Fibroblast of lung (primary cell): ENCODE measurements around the gene TBC1D22B. TPM values are rescaled to one million over a fixed set of nuclear protein-coding genes. Genes with fewer than 3 reads are reported as not detected.

Experiments
- DNase-seq, 2 donors: peaks; one replicate each; pipeline versions ENCODE4 v3.0.0 to v3.0.0-alpha.2; 2010; ENCODE audit warnings: low read depth in 2 of 2
- H2AFZ ChIP-seq: 2 replicates; pipeline ENCODE4 v1.5.1; 2012; ENCODE audit warnings: low read length, control low read depth, inconsistent platforms
- H3K27ac ChIP-seq: 2 replicates; pipeline ENCODE4 v1.5.1; 2011; ENCODE audit warnings: low read length, control low read depth; ENCODE audit not compliant: insufficient read depth
- H3K27me3 ChIP-seq: 2 replicates; pipeline ENCODE4 v1.5.1; 2011; ENCODE audit warnings: mild to moderate bottlenecking, low read length; ENCODE audit not compliant: control insufficient read depth, insufficient read depth
- H3K36me3 ChIP-seq: 2 replicates; pipeline ENCODE4 v1.5.1; 2011; ENCODE audit warnings: low read length; ENCODE audit not compliant: control insufficient read depth, insufficient read depth
- H3K4me1 ChIP-seq: 2 replicates; pipeline ENCODE4 v1.5.1; 2011; ENCODE audit warnings: low read length; ENCODE audit not compliant: control insufficient read depth, insufficient read depth; ENCODE audit errors: extremely low read depth
- H3K4me2 ChIP-seq: 2 replicates; pipeline ENCODE4 v1.5.1; 2011; ENCODE audit warnings: low read length, control low read depth; ENCODE audit not compliant: insufficient read depth; ENCODE audit errors: extremely low read depth
- H3K4me3 ChIP-seq, 4 experiments: fragments of 200-600 bp in 1 of 4; sonication (generic) in 1 of 4; replicated peaks in 1 of 4; 2 replicates each; pipeline ENCODE4 v1.5.1; 2011 to 2016; ENCODE audit warnings: low read length in 4 of 4, low read depth in 3 of 4, mild to moderate bottlenecking in 3 of 4, control low read depth in 2 of 4, inconsistent platforms in 1 of 4, mixed read lengths in 1 of 4; ENCODE audit not compliant: insufficient read depth in 1 of 4; ENCODE audit errors: control extremely low read depth in 1 of 4
- H3K79me2 ChIP-seq: 2 replicates; pipeline ENCODE4 v1.5.1; 2012; ENCODE audit warnings: mild to moderate bottlenecking, low read length, inconsistent platforms; ENCODE audit not compliant: control insufficient read depth, insufficient read depth
- H3K9ac ChIP-seq: 2 replicates; pipeline ENCODE4 v1.5.1; 2011; ENCODE audit warnings: mild to moderate bottlenecking, low read length, control low read depth; ENCODE audit not compliant: insufficient read depth
- H3K9me3 ChIP-seq: 2 replicates; pipeline ENCODE4 v1.5.1; 2012; ENCODE audit warnings: low read depth, low read length; ENCODE audit not compliant: control insufficient read depth, insufficient read depth
- H4K20me1 ChIP-seq: 2 replicates; pipeline ENCODE4 v1.5.1; 2011; ENCODE audit warnings: low read length; ENCODE audit not compliant: control insufficient read depth, insufficient read depth; ENCODE audit errors: extremely low read depth
- EZH2 ChIP-seq: IDR thresholded peaks from 2 replicates; pipeline ENCODE4 v1.5.1; 2012; ENCODE audit warnings: low read length, control low read depth, mild to moderate bottlenecking; ENCODE audit errors: missing control alignments
- polyA plus RNA-seq, 2 donors: library from polyadenylated mRNA; depleted of rRNA in 1 of 2; stranded (reverse) in 1 of 2; unstranded in 1 of 2; fragments of >200 nt; gene quantifications; 2 replicates each; pipeline ENCODE4 v1.2.1, GENCODE V29; 2011 to 2012; ENCODE audit warnings: missing spikeins in 1 of 2
- total RNA-seq: library from RNA; depleted of rRNA; stranded (reverse); fragments of >200 nt; gene quantifications from 2 replicates; pipeline ENCODE4 v1.2.1, GENCODE V29; 2014
- TF ChIP-seq, protein P1 (sequence below), 2 donors: IDR thresholded peaks in 1 of 2; conservative IDR thresholded peaks in 1 of 2; 1 replicate in 1 of 2; 2 replicates in 1 of 2; pipeline ENCODE4 v1.5.1; 2011 to 2012; ENCODE audit warnings: low read length in 2 of 2, control low read depth in 1 of 2, inconsistent platforms in 1 of 2, low read depth in 1 of 2, mild to moderate bottlenecking in 1 of 2

Gene TBC1D22B
- total and polyA plus RNA-seq, 2 donors (not counting 1 experiment from before 2014, with no cell fraction given): 6.3 to 9.7 TPM

DNA sequence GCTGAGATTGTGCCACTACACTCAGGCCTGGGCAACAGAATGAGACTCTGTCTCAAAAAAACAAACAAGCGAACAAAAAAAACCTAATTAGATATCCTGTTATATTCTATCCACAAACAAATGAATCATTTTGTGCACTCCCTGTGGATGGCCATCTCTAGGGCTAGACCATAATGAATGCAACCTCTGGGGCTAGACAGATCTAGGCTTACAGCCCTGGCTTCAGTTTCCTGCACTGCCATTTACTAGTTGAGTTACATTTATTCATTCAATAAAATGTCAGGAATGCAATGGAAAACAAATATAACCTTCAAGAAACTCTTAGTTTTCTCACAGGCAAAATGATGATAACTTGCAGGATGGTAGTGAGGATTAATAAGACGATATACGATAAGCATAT lies 89.6 kb downstream of the TBC1D22B start:
- Histone ChIP-seq H3K4me1 (no peaks in the 10 kb centered on the region), H3K27me3 (peaks cover 3% of the 10 kb centered on the region), H3K79me2 (no peaks in the 10 kb centered on the region), H3K4me2 (no peak overlapping the region), H3K9me3 (no peaks in the 10 kb centered on the region), H4K20me1 (no peaks in the 10 kb centered on the region), H3K27ac (no peak overlapping the region), H2AFZ (no peak overlapping the region), H3K36me3 (no peaks in the 10 kb centered on the region), H3K9ac (no peak overlapping the region), H3K4me3 (no peak overlapping the region)
- TF ChIP-seq EZH2: no peak
- TF ChIP-seq, protein P1, sequence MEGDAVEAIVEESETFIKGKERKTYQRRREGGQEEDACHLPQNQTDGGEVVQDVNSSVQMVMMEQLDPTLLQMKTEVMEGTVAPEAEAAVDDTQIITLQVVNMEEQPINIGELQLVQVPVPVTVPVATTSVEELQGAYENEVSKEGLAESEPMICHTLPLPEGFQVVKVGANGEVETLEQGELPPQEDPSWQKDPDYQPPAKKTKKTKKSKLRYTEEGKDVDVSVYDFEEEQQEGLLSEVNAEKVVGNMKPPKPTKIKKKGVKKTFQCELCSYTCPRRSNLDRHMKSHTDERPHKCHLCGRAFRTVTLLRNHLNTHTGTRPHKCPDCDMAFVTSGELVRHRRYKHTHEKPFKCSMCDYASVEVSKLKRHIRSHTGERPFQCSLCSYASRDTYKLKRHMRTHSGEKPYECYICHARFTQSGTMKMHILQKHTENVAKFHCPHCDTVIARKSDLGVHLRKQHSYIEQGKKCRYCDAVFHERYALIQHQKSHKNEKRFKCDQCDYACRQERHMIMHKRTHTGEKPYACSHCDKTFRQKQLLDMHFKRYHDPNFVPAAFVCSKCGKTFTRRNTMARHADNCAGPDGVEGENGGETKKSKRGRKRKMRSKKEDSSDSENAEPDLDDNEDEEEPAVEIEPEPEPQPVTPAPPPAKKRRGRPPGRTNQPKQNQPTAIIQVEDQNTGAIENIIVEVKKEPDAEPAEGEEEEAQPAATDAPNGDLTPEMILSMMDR (conservative IDR thresholded peaks at IDR 0.05 in 1 of 2, IDR thresholded peaks at IDR 0.05 in 1 of 2; ENCODE audit: low read depth in 1 of 2, low read length in 2 of 2): no peak
- DNase-seq: no peak

DNA sequence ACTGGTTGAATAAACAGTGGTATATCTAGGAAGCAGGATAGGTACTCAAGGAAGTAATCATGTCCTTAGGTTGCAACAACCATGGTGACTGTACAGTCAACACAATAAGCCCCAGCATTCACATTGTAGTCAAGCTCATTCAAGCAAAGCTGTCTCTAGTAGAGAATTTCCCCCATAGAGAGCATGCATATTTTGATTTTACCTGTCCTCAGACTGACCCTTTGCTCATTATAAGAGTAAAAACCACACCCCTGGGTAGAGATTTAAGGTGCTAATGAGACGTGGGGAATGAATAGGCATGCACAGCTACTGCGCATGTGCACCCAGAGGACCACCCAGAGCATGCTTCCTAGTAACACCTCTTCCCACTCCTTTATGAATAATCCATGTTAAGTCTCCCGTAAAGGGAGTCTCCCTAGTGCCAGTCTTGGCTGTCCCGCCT lies 90.1 kb downstream of the TBC1D22B start:
- no peak overlapping the region for H3K4me3 ChIP-seq
- no peaks in the 10 kb centered on the region for H3K36me3 ChIP-seq
- H3K27ac ChIP-seq: no peak overlapping the region
- no peak overlapping the region for H3K4me2 ChIP-seq
- no peak overlapping the region for H3K9ac ChIP-seq
- DNase-seq: no peak
- no peaks in the 10 kb centered on the region for H3K9me3 ChIP-seq
- H3K4me1 ChIP-seq: no peaks in the 10 kb centered on the region
- H4K20me1 ChIP-seq: no peaks in the 10 kb centered on the region
- H2AFZ ChIP-seq: no peak overlapping the region
- TF ChIP-seq, protein P1 (conservative IDR thresholded peaks at IDR 0.05 in 1 of 2, IDR thresholded peaks at IDR 0.05 in 1 of 2; ENCODE audit: low read depth in 1 of 2, low read length in 2 of 2): no peak
- TF ChIP-seq EZH2: no peak
- H3K79me2 ChIP-seq: no peaks in the 10 kb centered on the region
- H3K27me3 ChIP-seq: peaks cover 3% of the 10 kb centered on the region

DNA sequence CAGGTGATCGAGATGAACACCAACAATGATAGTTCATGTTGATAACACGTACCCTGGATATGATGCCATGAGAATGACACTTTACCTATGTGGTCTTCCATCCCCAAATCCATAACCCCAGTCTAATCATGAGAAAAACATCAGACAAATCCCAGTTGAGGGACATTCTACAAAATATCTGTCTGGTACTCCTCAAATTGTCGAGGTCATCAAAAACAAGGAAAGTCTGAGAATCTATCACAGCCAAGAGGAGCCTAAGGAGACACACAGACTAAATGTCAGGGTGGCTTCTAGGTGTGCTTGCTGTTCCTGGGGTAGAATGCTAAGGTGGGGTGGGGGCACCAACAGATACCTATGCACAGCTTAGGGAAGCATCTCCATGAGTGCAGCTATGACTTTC lies 93.5 kb downstream of the TBC1D22B start:
- H3K4me1 ChIP-seq: no peaks in the 10 kb centered on the region
- peaks cover 18% of the 10 kb centered on the region for H3K79me2 ChIP-seq
- no peak for DNase-seq
- no peak overlapping the region for H3K4me2 ChIP-seq
- no peaks in the 10 kb centered on the region for H3K36me3 ChIP-seq
- no peak overlapping the region for H3K4me3 ChIP-seq
- TF ChIP-seq EZH2: no peak
- TF ChIP-seq, protein P1 (conservative IDR thresholded peaks at IDR 0.05 in 1 of 2, IDR thresholded peaks at IDR 0.05 in 1 of 2; ENCODE audit: low read depth in 1 of 2, low read length in 2 of 2): no peak
- H3K9ac ChIP-seq: no peak overlapping the region
- no peak overlapping the region for H2AFZ ChIP-seq
- H4K20me1 ChIP-seq: no peaks in the 10 kb centered on the region
- no peak overlapping the region for H3K27ac ChIP-seq
- no peaks in the 10 kb centered on the region for H3K27me3 ChIP-seq
- H3K9me3 ChIP-seq: no peaks in the 10 kb centered on the region
